ENCODE measurements around the gene S100A7A.

GRCh38 chr1:153470707-153471106 is 54.4 kb downstream of the S100A7A start:
- TF ChIP-seq, protein P1, sequence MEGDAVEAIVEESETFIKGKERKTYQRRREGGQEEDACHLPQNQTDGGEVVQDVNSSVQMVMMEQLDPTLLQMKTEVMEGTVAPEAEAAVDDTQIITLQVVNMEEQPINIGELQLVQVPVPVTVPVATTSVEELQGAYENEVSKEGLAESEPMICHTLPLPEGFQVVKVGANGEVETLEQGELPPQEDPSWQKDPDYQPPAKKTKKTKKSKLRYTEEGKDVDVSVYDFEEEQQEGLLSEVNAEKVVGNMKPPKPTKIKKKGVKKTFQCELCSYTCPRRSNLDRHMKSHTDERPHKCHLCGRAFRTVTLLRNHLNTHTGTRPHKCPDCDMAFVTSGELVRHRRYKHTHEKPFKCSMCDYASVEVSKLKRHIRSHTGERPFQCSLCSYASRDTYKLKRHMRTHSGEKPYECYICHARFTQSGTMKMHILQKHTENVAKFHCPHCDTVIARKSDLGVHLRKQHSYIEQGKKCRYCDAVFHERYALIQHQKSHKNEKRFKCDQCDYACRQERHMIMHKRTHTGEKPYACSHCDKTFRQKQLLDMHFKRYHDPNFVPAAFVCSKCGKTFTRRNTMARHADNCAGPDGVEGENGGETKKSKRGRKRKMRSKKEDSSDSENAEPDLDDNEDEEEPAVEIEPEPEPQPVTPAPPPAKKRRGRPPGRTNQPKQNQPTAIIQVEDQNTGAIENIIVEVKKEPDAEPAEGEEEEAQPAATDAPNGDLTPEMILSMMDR (IDR thresholded peaks at IDR 0.05): no peak
- TF ChIP-seq EP300 (IDR thresholded peaks at IDR 0.05) (no peak), POLR2A (IDR thresholded peaks at IDR 0.05) (no peak)

Data from ovary (tissue), 3 donors.